Measurements from ENCODE around the gene RENBP. TPM values are rescaled to one million over a fixed set of nuclear protein-coding genes. Genes with fewer than 3 reads are reported as not detected.

Gene RENBP
- total and polyA plus RNA-seq, 9 of the 15 experiments (the other 6 are each of a cell fraction or from before 2014, with no cell fraction given): 0.07 to 14.8 (median 10.6) TPM; not detected in 1

- TF ChIP-seq HMGN3 (IDR thresholded peaks at IDR 0.05; ENCODE audit: borderline replicate concordance, extremely low read depth, insufficient read length, low read depth, low read length) (peak; percentile 44), TAL1 (IDR thresholded peaks at IDR 0.05) (no peak), BCLAF1 (IDR thresholded peaks at IDR 0.05; ENCODE audit: borderline replicate concordance in 1 of 2, control insufficient read depth in 1 of 2, low read depth in 2 of 2, low read length in 1 of 2) (no peak), ZNF184 (CRISPR knock-in tag; IDR thresholded peaks at IDR 0.05) (no peak), ZNF639 (CRISPR knock-in tag; conservative IDR thresholded peaks at IDR 0.05 in 1 of 2, IDR thresholded peaks at IDR 0.05 in 1 of 2) (peak in 1 of 2 experiments; percentile 90; a peak in 2 of 4 replicates), CREB3L1 (IDR thresholded peaks at IDR 0.05; ENCODE audit: borderline replicate concordance, low read depth) (0 out of 2 replicates have a peak, but pooled peaks have one; percentile 29), NFRKB (IDR thresholded peaks at IDR 0.05; ENCODE audit: low read depth) (no peak), ZFX (CRISPR knock-in tag; IDR thresholded peaks at IDR 0.05) (no peak), ZNF785 (CRISPR knock-in tag; IDR thresholded peaks at IDR 0.05) (no peak), SIN3B (IDR thresholded peaks at IDR 0.05; ENCODE audit: low read depth) (peak; percentile 79; the same call in 1 of the 2 replicates), ZNF354B (CRISPR knock-in tag; IDR thresholded peaks at IDR 0.05) (no peak), CXXC5 (CRISPR knock-in tag; IDR thresholded peaks at IDR 0.05) (peak; percentile 76), ZNF583 (CRISPR knock-in tag; IDR thresholded peaks at IDR 0.05) (no peak), SAFB (IDR thresholded peaks at IDR 0.05; ENCODE audit: borderline replicate concordance, low read depth, low read length) (no peak), ZFP36 (IDR thresholded peaks at IDR 0.05; ENCODE audit: low read depth, low read length, partially characterized antibody) (no peak), SMARCB1 (IDR thresholded peaks at IDR 0.05; ENCODE audit: insufficient read length, low read depth) (no peak), FOXM1 (IDR thresholded peaks at IDR 0.05; ENCODE audit: low read depth) (no peak), FOXM1 (CRISPR knock-in tag; IDR thresholded peaks at IDR 0.05; ENCODE audit: low read depth) (no peak), ZNF316 (IDR thresholded peaks at IDR 0.05) (no peak), FOXP4 (CRISPR knock-in tag; IDR thresholded peaks at IDR 0.05; ENCODE audit: borderline replicate concordance) (no peak)
Observed at GRCh38 chrX:153934762-153935325, 9.6 kb downstream of the RENBP start, which contains the start of gene NAA10 (continued).
